Suprapubic skin (tissue), 4 donors: ENCODE measurements around the gene CABLES1.

Source experiments
- CTCF ChIP-seq, 2 donors: fragments of 200-600 bp in 1 of 2; fragments of 450-650 bp in 1 of 2; sonication (generic) in 1 of 2; IDR thresholded peaks; one replicate each; pipeline ENCODE4 v1.5.1; 2016 to 2019; ENCODE audit warnings: antibody characterized with exemption in 2 of 2, mild to moderate bottlenecking in 1 of 2, moderate library complexity in 1 of 2
- POLR2A ChIP-seq, 2 donors: fragments of 450-650 bp; IDR thresholded peaks; one replicate each; pipeline ENCODE4 v1.6.1; 2017; ENCODE audit warnings: antibody characterized with exemption in 2 of 2, mild to moderate bottlenecking in 2 of 2, moderate library complexity in 2 of 2
- POLR2AphosphoS5 ChIP-seq, 3 donors: sonication (generic); formaldehyde crosslinking; IDR thresholded peaks; one replicate each; pipeline ENCODE4 v1.6.1; 2017; ENCODE audit warnings: antibody characterized with exemption in 3 of 3

- TF ChIP-seq CTCF (IDR thresholded peaks at IDR 0.05), result no peak
- no peak for TF ChIP-seq POLR2AphosphoS5 (IDR thresholded peaks at IDR 0.05)
- no peak for TF ChIP-seq POLR2A (IDR thresholded peaks at IDR 0.05)
These were observed 91.8 kb downstream of the CABLES1 start for GRCh38 chr18:23226930-23227725.
